K562 (cell line): Measurements from ENCODE around the gene MRPL41. TPM values are rescaled to one million over a fixed set of nuclear protein-coding genes. Genes with fewer than 3 reads are reported as not detected.

ENCODE experiments used
- ARID3B ChIP-seq: fragments of 250-450 bp; sonication (Bioruptor Pico); IDR thresholded peaks from 2 replicates; pipeline ENCODE4 v1.4.0; 2020; ENCODE audit warnings: borderline replicate concordance
- CBX5 ChIP-seq: IDR thresholded peaks from 2 replicates; pipeline ENCODE4 v1.6.1; 2014; ENCODE audit warnings: low read depth, borderline replicate concordance
- CHCHD3 ChIP-seq: fragments of 250-450 bp; sonication (Bioruptor Pico); IDR thresholded peaks from 2 replicates; pipeline ENCODE4 v2.1.2; 2022; ENCODE audit warnings: mild to moderate bottlenecking
- FOXP1 ChIP-seq: sonication (generic); formaldehyde crosslinking; IDR thresholded peaks from 2 replicates; pipeline ENCODE4 v1.8.0; 2022; ENCODE audit warnings: mild to moderate bottlenecking, missing genetic modification reagents
- HNRNPL ChIP-seq: fragments of 200-400 bp; formaldehyde crosslinking; IDR thresholded peaks from 2 replicates; pipeline ENCODE4 v1.6.1; 2017; ENCODE audit warnings: low read depth, mild to moderate bottlenecking, low read length
- HNRNPUL1 ChIP-seq: fragments of 200-400 bp; formaldehyde crosslinking; IDR thresholded peaks from 2 replicates; pipeline ENCODE4 v1.6.1; 2017; ENCODE audit warnings: low read length
- MAFK ChIP-seq: IDR thresholded peaks from 2 replicates; pipeline ENCODE4 v1.6.1; 2011; ENCODE audit warnings: low read length, improper control_type of control experiment
- MAX ChIP-seq: sonication (generic); formaldehyde crosslinking; IDR thresholded peaks from 2 replicates; pipeline ENCODE4 v1.9.0; 2022; ENCODE audit warnings: mild to moderate bottlenecking, missing genetic modification reagents
- MBD2 ChIP-seq: sonication (generic); IDR thresholded peaks from 2 replicates; pipeline ENCODE4 v1.6.1; 2016; ENCODE audit warnings: low read depth, borderline replicate concordance
- PHF21A ChIP-seq: fragments of 450-650 bp; IDR thresholded peaks from 2 replicates; pipeline ENCODE4 v1.6.1; 2017; ENCODE audit warnings: low read depth, borderline replicate concordance
- PURB ChIP-seq: sonication (generic); formaldehyde crosslinking; IDR thresholded peaks from 2 replicates; pipeline ENCODE4 v1.9.0; 2021; ENCODE audit warnings: low read depth, mild to moderate bottlenecking, missing genetic modification reagents
- RNF219 ChIP-seq: fragments of 250-450 bp; sonication (Bioruptor Pico); IDR thresholded peaks from 2 replicates; pipeline ENCODE4 v1.5.0; 2022; ENCODE audit warnings: mild to moderate bottlenecking
- RUNX1 ChIP-seq: sonication (generic); IDR thresholded peaks from 2 replicates; pipeline ENCODE4 v1.6.1; 2016; ENCODE audit warnings: antibody characterized with exemption, low read depth
- SAFB2 ChIP-seq: fragments of 200-400 bp; formaldehyde crosslinking; IDR thresholded peaks from 2 replicates; pipeline ENCODE4 v1.6.1; 2018; ENCODE audit warnings: borderline replicate concordance, low read length, low read depth, moderate library complexity; ENCODE audit not compliant: severe bottlenecking
- SIX5 ChIP-seq, 2 experiments: IDR thresholded peaks; 2 replicates each; pipeline ENCODE4 v1.6.1; 2011; ENCODE audit warnings: low read length in 2 of 2, borderline replicate concordance in 1 of 2, low read depth in 1 of 2, mild to moderate bottlenecking in 1 of 2, moderate library complexity in 1 of 2; ENCODE audit not compliant: insufficient read depth in 1 of 2
- SNIP1 ChIP-seq: fragments of 450-650 bp; IDR thresholded peaks from 2 replicates; pipeline ENCODE4 v1.7.1; 2017; ENCODE audit warnings: low read depth, mild to moderate bottlenecking
- SRSF1 ChIP-seq: fragments of 200-400 bp; formaldehyde crosslinking; IDR thresholded peaks from 2 replicates; pipeline ENCODE4 v1.6.1; 2017; ENCODE audit warnings: mild to moderate bottlenecking, low read depth, low read length, moderate library complexity
- TAF9B ChIP-seq: fragments of 450-650 bp; IDR thresholded peaks from 2 replicates; pipeline ENCODE4 v1.6.1; 2018; ENCODE audit warnings: mild to moderate bottlenecking; ENCODE audit not compliant: partially characterized antibody
- TOE1 ChIP-seq, 2 experiments: fragments of 450-650 bp in 1 of 2; sonication (generic) in 1 of 2; formaldehyde crosslinking in 1 of 2; IDR thresholded peaks; 2 replicates each; pipeline versions ENCODE4 v1.7.1 to v1.8.0; 2016 to 2022; ENCODE audit warnings: borderline replicate concordance in 2 of 2, mild to moderate bottlenecking in 2 of 2, antibody characterized with exemption in 1 of 2, inconsistent platforms in 1 of 2, low read depth in 1 of 2, missing genetic modification reagents in 1 of 2, moderate library complexity in 1 of 2
- TRIM24 ChIP-seq, 2 experiments: fragments of 450-650 bp; IDR thresholded peaks; 2 replicates each; pipeline ENCODE4 v1.6.1; 2016
- ZFPM2 ChIP-seq: fragments of 250-450 bp; sonication (Bioruptor Pico); IDR thresholded peaks from 2 replicates; pipeline ENCODE4 v1.5.1; 2022; ENCODE audit warnings: mild to moderate bottlenecking
- ZNF174 ChIP-seq: fragments of 250-450 bp; sonication (Bioruptor Pico); IDR thresholded peaks from 2 replicates; pipeline ENCODE4 v1.4.0; 2020; ENCODE audit warnings: mild to moderate bottlenecking
- ZNF232 ChIP-seq: sonication (generic); formaldehyde crosslinking; IDR thresholded peaks from 2 replicates; pipeline ENCODE4 v1.8.0; 2022; ENCODE audit warnings: mild to moderate bottlenecking, missing genetic modification reagents
- ZNF263 ChIP-seq: sonication (generic); formaldehyde crosslinking; IDR thresholded peaks from 2 replicates; pipeline ENCODE4 v1.8.0; 2022; ENCODE audit warnings: mild to moderate bottlenecking, missing genetic modification reagents, borderline replicate concordance
- ZNF347 ChIP-seq: fragments of 450-650 bp; formaldehyde crosslinking; IDR thresholded peaks from 2 replicates; pipeline ENCODE4 v1.4.0; 2020; ENCODE audit warnings: low read depth, mild to moderate bottlenecking, moderate library complexity
- ZNF41 ChIP-seq: fragments of 250-450 bp; sonication (Bioruptor Pico); conservative IDR thresholded peaks from 2 replicates; pipeline ENCODE4 v1.4.0; 2020; ENCODE audit warnings: mild to moderate bottlenecking
- polyA plus RNA-seq, 8 experiments: library from polyadenylated mRNA; depleted of rRNA in 4 of 8; stranded (reverse) in 5 of 8; unstranded in 3 of 8; fragments of >200 nt; fragmentation: Nextera tagmentation in 2 of 8; fragmentation: Illumina TruSeq in 1 of 8; extraction: Ambion mirVana in 2 of 8; extraction: Trizol in 1 of 8; gene quantifications; 2 replicates each; pipeline versions ENCODE4 v1.2.1 to v1.2.3, GENCODE V29; 2011 to 2014; ENCODE audit warnings: inconsistent platforms in 1 of 8, missing spikeins in 1 of 8
- total RNA-seq, 7 experiments: library from RNA; depleted of rRNA in 6 of 7; stranded (reverse); fragments of >200 nt in 6 of 7; fragmentation: Illumina TruSeq in 2 of 7; extraction: Trizol in 2 of 7; gene quantifications; 2 replicates each; pipeline versions ENCODE4 v1.2.1 to v1.2.3, GENCODE V29; 2011 to 2021; ENCODE audit warnings: low replicate concordance in 1 of 7

MRPL41 gene
- total and polyA plus RNA-seq, 9 of the 15 experiments (the other 6 are each of a cell fraction or from before 2014, with no cell fraction given) = 2.6 to 259 (median 21.6) TPM

GRCh38 chr9:137511758-137512463, 39.8 kb upstream of the MRPL41 start (continued):
- TF ChIP-seq CBX5 (no peak), SAFB2 (no peak), TAF9B (peak; percentile 73), CHCHD3 (CRISPR knock-in tag) (no peak), HNRNPUL1 (no peak), ARID3B (no peak), ZFPM2 (CRISPR knock-in tag) (no peak), SRSF1 (no peak), MAX (CRISPR knock-in tag) (peak; percentile 80), ZNF174 (CRISPR knock-in tag) (no peak), RUNX1 (no peak), TRIM24 (IDR thresholded peaks at IDR 0.05) (peak; percentile 67 to 79), RNF219 (CRISPR knock-in tag) (no peak), ZNF232 (CRISPR knock-in tag) (no peak), PHF21A (no peak), MAFK (no peak), HNRNPL (no peak), TOE1 (IDR thresholded peaks at IDR 0.05; ENCODE audit: borderline replicate concordance) (peak; percentile 71; the same call in 1 of the 2 replicates), TOE1 (CRISPR knock-in tag; IDR thresholded peaks at IDR 0.05; ENCODE audit: borderline replicate concordance, low read depth) (no peak), SNIP1 (no peak), ZNF263 (peak; percentile 66; the same call in 1 of the 2 replicates), ZNF41 (no peak), FOXP1 (peak; percentile 84; the same call in 1 of the 2 replicates), SIX5 (IDR thresholded peaks at IDR 0.05; ENCODE audit: borderline replicate concordance in 1 of 2, insufficient read depth in 1 of 2, low read depth in 1 of 2, low read length in 2 of 2) (no peak), MBD2 (no peak), PURB (CRISPR knock-in tag) (no peak), ZNF347 (no peak)
